Gastrocnemius medialis (tissue), 4 donors: Measurements from ENCODE around the gene TMEM174.
"Not testable (repeated sequence)": the region's sequence is repeated elsewhere in the genome, so short reads cannot be mapped to it uniquely, and the experiment has no call there.

Source experiments
- CTCF ChIP-seq, 5 experiments: fragments of 450-650 bp in 3 of 5; fragments of 200-600 bp in 2 of 5; sonication (generic) in 2 of 5; IDR thresholded peaks in 4 of 5; conservative IDR thresholded peaks in 1 of 5; 1 replicate in 4 of 5; 2 replicates in 1 of 5; pipeline ENCODE4 v1.5.1; 2016 to 2019; ENCODE audit warnings: antibody characterized with exemption in 5 of 5, mild to moderate bottlenecking in 3 of 5, moderate library complexity in 3 of 5
- POLR2A ChIP-seq, 2 donors: fragments of 450-650 bp; IDR thresholded peaks; one replicate each; pipeline ENCODE4 v1.6.1; 2017; ENCODE audit warnings: antibody characterized with exemption in 2 of 2, mild to moderate bottlenecking in 2 of 2, moderate library complexity in 2 of 2

- not testable (repeated sequence) for TF ChIP-seq POLR2A (IDR thresholded peaks at IDR 0.05); CTCF (IDR thresholded peaks at IDR 0.05 in 4 of 5, conservative IDR thresholded peaks at IDR 0.05 in 1 of 5)
These were observed 36.1 kb downstream of the TMEM174 start for GRCh38 chr5:73209075-73209474.
